Astrocyte of the cerebellum (primary cell): ENCODE data around the gene SBF1.
"Not testable (repeated sequence)": the region's sequence is repeated elsewhere in the genome, so short reads cannot be mapped to it uniquely, and the experiment has no call there.

ENCODE experiments used
- DNase-seq: peaks from one replicate; pipeline ENCODE4 v3.0.0-alpha.2; 2011; ENCODE audit warnings: low read depth
- H3K4me3 ChIP-seq: 2 replicates; pipeline ENCODE4 v1.5.1; 2011; ENCODE audit warnings: mild to moderate bottlenecking, low read depth, low read length, moderate library complexity
- in situ Hi-C: cut with HindIII; loops from 2 replicates; pipeline ENCODE4 v1.10.0; 2017; ENCODE audit warnings: low sequenced_read_pairs
- TF ChIP-seq, protein P1 (sequence below): IDR thresholded peaks from 2 replicates; pipeline ENCODE4 v1.5.1; 2012; ENCODE audit warnings: low read length, low read depth, moderate library complexity, mild to moderate bottlenecking; ENCODE audit errors: missing control alignments

The SBF1 gene

DNA sequence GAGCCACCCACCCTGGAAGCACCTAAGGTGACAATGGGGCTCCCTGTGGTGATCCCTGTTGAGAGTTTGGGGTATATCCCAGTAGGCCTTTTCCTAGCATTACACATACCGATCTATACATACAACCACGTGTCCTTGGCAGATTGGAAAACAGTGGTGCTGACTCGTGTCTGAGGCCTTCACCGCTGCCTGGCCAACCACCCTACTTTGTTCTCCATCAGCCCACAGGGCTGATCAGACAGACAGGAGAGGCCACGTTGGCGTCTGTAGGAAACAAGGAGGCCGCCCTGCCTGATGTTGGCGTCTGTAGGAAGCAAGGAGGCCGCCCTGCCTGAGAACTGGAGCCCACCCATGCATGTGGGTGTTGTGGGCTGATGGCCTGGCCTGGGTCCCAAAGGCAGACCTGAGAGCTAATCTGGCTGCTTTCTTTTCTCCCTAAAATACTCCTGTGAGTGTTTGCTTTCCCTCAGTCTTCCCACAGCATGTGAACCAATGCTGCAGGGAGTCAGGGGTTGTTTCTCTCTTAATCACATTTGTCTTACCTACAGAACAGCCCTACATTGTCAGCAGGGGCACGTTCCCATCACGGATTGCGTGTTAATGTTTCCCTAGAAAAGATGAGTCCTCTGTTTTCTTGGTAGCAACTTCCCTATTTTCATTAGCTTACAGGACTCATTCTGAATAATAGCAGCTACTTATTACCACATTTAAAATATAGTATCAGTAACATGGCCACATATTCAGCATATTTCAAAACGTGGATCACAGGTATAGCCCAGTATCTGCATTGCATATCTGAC, 57.2 kb downstream of the SBF1 start:
- TF ChIP-seq, protein P1, sequence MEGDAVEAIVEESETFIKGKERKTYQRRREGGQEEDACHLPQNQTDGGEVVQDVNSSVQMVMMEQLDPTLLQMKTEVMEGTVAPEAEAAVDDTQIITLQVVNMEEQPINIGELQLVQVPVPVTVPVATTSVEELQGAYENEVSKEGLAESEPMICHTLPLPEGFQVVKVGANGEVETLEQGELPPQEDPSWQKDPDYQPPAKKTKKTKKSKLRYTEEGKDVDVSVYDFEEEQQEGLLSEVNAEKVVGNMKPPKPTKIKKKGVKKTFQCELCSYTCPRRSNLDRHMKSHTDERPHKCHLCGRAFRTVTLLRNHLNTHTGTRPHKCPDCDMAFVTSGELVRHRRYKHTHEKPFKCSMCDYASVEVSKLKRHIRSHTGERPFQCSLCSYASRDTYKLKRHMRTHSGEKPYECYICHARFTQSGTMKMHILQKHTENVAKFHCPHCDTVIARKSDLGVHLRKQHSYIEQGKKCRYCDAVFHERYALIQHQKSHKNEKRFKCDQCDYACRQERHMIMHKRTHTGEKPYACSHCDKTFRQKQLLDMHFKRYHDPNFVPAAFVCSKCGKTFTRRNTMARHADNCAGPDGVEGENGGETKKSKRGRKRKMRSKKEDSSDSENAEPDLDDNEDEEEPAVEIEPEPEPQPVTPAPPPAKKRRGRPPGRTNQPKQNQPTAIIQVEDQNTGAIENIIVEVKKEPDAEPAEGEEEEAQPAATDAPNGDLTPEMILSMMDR: no peak
- DNase-seq: no peak
- in situ Hi-C loops: no loop called here
- no peak overlapping the region for H3K4me3 ChIP-seq

DNA sequence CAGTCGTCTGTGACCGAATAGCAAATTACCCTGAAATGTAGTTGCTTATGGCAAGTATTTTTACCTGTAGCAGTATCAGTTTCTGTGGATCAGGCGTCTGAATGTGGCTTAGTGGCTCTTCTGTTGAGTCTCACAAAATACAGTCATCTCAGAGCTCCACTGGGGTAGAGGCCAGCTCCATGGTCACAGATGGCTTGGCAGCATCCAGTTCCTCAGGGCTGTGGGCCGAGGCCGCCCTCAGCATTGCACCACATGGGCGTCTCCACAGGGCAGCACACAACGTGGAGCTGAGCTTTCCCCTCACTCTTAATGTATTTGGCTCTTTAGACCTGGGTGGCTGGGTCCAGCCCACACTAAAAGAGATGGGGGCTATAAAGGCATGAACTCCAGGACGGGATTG, 57.8 kb downstream of the SBF1 start:
- TF ChIP-seq, protein P1: no peak
- in situ Hi-C loops: no loop called here
- H3K4me3 ChIP-seq: no peak overlapping the region
- DNase-seq: no peak

DNA sequence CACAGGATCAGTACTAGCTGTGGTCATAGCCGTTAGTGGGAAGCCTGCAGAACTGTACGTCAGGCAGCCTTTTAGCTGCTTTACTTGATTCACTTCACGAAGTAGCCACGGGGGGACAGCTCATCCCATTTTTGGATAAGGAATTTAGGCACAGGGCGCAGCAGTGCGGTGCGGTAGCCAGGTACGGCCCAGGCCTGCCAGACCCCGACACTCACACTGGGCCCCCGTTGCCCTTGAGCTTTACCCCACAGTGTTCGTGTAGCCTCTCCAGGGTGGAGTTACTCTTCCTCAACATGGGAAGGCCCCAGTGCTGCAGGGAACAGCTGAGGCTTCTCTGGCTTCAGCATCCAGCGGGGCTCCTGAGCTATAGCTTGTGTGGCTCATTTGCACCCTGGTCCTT, 59.4 kb downstream of the SBF1 start:
- TF ChIP-seq, protein P1: no peak
- H3K4me3 ChIP-seq: no peak overlapping the region
- in situ Hi-C loops: no loop called here
- DNase-seq: no peak

DNA sequence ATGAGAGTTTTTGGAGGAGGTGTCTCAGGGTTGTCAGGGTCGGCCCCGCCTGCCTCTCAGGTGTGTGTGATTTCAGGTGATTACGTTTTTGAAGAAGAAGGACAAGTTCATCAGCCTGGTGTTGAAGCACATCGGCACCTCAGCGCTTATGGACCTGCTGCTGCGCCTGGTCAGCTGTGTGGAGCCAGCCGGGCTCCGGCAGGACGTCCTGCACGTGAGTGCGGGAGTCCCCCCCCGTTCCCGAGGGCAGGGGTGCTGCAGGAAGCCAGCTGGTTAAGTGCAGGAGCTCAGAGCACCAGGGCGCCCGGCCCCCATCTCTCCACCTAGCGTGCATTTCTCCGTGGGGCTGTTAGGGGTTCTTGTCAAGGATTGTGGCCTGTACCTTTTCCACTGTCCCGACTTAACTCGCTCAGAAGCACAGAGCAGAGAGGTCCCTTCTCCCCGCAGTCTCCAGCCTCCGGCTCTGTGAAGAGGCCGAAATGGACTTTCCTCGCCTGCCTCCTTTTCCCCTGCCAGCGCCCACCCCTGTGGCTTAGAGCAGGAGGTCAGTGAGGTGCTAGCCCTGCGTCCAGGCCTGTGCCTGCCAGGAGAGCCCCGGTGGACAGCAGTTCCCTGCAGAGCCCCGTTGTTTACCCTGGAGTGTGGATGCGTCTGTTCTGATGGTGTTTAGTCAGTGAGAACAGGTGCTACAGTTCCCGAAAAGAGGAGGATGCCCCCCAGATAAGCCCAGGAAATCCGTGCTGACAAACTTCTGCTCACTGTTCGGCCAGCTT, 60.2 kb downstream of the SBF1 start:
- H3K4me3 ChIP-seq: no peak overlapping the region
- DNase-seq: no peak
- TF ChIP-seq, protein P1: no peak
- in situ Hi-C loops: no loop called here

DNA sequence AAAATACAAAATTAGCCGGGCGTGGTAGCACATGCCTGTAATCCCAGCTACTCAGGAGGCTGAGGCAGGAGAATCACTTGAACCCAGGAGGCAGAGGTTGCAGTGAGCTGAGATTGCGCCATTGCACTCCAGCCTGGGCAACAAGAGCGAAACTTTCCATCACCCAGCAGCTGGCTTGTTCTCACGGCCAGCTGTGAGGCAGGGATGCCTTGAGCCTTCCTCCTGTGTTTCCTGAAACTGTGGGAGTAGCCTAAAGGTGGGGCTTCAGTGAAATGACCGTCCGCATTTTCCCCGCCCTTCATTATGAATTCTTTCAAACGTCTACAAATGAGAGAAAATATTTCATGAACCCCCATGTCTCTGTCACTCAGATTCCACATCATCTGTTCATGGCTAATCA, 65.9 kb downstream of the SBF1 start:
- not testable (repeated sequence) for H3K4me3 ChIP-seq

DNA sequence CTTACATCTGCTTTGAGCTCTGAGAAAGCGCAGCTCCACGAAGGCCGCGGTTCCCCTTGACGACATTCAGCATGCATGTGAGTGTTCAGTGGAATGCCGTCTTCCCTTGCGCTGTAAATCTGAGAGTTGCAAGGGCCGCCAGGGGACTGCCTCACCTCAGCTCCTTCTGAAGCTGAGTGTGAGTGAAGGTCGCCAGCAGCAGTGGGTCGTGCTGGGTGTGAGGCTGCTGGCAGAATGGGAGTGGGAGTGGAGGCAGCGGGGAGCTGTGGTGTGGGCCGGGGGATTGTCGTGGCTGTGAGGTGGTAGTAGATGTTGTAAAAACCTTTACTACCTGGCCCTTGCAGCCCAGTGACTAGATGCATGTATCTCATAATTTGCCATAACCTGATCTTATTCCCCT, 66.5 kb downstream of the SBF1 start:
- TF ChIP-seq, protein P1: no peak
- no peak for DNase-seq
- H3K4me3 ChIP-seq: no peak overlapping the region
- in situ Hi-C loops: no loop called here

More for the DNA sequence above, 65.9 kb downstream of the SBF1 start:
- DNase-seq, in situ Hi-C loops: not testable (repeated sequence)
